HG03066 (cell line): ENCODE measurements around the gene OTP.

Experiments used
- ATAC-seq: cut with Tn5 transposase; IDR thresholded peaks from one replicate; pipeline ENCODE4 v1.9.1; 2021; ENCODE audit warnings: low read depth; ENCODE audit not compliant: unreplicated experiment

OTP gene

DNA sequence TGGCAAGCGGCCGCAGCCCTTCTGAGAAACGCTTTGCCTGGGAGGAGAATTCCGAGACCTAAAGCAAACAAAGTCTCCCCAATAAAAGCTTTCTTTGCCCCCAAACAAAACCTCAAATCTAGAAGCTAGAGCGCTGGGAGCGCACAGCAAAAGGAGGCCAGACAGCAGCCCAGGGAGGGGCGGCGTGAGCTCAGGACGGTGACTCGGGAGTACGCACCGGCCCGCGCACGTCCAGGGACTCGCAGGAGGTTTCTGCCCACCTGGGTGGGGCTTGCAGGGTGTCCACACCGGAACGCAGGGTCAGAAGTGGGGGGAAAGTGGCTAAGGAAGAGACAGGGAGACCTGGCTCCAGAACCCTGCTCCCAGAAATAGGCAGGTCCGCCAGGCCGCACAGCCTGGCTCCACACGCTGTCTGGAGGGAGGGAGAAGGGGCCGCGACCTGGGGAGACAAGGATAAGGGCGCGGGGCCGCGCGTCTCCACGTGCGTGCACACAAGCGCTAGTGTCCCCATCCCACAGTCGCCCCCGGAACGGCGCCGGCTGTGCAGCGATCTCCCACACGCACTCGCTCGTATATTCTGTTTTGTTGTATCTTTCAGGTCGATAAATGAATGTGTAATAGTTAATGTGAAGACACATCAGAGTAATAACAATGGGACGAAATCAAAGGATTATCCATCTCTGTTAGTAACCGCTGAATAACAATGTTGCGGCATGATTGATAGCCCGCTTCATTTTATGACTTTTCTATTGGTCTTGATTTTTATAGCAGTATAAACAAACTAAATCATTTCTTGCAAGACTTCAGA, 2.3 kb upstream of the OTP start:
- no peak for ATAC-seq

DNA sequence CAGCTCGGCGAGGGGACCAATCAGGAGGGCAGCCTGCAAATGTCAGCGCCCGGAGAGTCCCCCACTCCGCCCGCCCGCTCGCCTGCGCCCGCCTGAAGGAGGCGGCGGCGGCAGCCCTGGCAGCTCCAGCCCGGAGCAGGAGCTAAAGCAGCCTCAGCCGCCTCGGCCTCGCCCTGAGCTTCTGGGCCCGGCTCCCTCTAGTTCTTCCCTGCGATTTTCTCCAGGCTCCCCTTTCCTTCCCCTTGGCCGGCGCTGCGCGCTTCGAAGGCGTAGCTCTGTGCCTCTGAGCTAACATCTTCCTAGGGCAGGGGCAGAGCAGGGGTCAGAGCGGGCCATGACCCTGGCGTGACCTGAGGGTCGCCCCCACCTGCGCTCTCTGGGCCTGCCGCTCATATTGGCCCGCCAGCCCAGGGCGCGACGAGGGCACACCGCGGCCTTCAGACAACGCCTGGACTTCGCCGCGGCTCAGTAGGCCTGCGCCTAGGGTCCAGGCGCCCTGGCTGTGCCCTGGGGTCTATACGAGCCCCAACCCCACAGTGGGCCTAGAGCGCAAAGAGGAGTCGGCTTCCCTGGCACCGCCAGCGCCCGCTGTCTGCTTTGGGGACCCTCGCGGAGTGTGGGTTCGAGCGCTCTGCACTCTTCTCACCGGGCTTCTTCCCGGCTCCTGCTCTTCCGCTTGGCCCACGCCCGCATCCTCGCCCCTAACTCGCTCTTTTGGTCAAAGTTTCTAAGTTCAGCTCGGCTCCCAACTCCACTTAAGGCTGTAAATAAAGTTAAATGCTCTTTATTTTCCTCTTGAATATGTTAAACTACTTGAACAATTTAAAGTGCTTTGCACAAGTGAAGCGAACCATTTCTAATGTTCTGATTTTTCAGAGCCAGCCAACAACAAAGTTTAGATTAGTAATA, 504 bp upstream of the OTP start:
- ATAC-seq, result no peak

DNA sequence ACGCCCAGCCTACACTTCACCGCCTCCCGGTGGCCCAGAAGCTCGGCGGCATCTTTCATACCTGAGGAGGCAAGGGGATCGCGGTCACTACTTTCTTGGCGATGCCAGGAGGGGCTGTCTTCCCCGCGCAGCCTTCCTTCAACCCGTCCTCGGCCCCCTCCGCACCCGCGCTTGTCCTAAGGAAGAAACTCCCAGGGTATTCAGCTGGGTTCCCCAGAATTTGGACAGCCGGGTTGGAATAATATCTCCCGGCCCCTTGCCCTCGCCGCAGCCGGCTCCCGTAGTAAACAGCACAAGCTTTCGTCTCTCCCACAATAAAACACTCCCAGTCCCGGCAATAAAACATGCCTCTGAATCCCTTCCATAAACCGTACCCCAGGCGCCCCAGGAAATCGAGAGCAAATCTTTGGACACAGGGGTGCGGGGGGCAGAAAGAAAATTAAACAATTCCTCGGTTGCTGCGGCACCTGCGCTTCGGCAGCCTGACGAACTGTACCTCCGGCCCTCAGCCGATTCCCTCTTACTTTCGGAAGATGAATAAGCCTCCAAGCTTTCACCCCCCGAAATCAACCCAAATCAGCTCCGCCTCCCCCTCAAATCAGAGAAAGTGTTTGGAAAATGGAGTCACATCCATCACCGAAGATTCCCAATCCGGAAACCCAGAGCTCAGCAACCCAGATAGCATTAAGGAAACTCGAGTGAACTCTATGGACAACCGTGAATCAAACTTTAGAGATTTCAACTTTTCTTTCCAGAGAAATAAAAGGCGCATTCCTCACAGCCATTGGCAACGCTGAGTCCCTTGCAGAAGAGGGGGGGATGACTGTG, 1.1 kb downstream of the OTP start:
- no peak for ATAC-seq

DNA sequence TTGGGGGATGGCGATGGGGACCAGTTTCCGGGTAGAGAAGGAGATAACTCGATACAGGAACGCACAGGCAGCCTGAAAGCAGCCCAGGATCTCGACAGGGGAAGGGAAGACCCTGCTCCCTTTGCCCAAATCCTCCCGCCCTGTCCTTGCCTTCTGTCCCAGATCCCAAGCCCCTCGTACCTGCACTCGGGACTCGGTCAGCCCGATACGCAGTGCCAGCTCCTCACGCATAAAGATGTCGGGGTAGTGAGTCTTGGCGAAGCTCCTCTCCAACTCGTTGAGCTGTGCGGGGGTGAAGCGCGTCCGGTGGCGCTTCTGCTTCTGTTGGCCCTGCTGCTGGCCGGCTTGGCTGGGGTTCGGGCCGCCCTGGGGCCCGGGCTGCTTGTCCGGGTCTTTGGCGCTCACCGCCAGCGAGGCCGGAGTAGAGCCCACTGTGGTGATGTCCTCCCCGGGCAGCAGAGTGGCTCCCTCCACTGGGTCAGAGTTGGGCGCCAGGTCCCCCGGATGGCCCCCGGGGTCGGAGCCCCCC, 1.8 kb downstream of the OTP start:
- no peak for ATAC-seq

DNA sequence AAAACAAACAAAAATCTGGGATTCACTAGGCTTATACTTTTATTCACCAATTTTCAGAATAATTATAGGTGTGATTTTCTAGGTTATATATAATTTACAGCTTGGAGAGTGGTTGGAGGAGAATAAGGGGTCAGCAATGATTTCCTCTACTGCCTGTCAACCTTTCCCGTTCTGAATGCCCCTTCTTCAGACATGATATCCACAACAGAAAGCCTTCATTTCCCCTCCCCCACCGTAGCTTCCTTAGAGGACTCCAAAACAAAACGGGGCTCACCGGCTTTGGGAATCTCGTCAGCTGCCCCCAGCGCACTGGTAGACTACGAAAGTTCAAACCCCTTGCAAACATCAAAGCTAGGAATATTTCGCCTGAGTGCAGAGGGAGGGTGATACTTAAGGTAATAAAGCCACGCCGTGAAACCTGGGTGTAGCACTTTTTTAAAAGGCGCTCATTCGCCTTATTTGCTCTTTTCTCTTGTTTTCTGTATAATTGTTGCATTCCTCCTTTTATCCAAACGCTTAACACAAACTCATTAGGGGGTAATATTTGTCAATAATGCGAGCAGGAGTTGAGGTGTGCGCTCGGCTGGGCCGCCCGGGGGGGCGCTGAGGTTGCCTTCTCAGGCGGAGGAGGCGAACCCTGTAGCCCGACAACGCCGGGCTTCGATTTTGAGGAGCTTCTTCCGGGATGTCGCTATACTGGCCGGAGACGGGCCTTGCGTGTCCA, 2.4 kb downstream of the OTP start:
- ATAC-seq, result no peak

DNA sequence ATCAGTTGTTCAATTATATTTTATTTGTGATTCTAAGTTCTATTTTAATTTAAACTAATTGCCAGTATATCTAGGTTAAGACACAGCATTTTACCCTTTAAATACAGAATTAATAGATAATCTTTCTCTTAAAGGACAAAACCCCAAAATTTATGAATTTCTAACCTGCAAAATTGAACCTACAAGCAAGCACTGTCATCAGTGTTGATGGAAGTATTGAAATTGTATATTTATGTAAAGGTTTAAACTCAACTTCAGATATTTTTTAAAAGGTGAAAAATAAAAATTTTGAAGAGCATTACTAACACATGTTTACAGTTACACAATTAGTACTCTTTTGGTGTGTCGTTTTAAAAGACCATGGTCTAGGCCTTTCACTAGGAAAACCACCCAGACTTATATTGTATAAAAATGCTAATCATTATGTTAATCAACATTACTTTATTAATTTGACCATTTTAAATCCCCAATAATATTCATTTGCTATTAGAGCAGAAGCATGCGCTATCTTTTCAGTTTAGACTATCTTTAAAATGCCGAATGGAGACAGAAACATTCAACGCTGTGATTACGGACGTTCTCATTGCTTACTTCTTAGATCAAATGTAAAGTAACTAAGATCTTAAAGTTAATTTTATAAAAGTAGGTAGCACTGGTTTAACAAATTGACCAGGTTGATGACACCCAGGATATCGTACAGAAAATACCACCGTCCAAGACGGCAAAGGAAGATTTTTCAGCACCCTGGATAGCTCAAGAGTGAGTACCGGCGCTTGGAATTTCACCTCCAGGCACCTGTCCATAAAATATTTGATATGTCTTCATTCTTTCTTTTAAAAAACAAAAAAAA, 3.2 kb downstream of the OTP start:
- no peak for ATAC-seq

DNA sequence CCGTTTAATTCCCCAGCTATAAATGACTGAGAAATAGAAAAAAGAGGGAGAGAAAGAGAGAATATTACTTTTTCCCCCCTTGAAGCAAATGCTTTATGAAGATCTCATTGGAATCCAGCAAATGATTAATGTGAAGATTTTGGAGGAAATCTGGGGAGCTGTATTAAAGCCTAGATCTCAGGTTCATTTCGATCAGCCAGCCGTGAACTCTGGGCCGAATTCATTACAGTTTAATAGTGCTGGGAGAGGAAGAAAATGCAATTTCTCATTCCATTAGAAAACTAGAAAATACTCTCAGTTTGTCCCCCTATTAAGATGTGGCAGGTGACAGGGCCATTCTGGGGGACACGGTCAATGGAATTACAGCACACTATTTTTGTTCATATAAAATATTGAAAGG, 4.8 kb downstream of the OTP start:
- no peak for ATAC-seq

DNA sequence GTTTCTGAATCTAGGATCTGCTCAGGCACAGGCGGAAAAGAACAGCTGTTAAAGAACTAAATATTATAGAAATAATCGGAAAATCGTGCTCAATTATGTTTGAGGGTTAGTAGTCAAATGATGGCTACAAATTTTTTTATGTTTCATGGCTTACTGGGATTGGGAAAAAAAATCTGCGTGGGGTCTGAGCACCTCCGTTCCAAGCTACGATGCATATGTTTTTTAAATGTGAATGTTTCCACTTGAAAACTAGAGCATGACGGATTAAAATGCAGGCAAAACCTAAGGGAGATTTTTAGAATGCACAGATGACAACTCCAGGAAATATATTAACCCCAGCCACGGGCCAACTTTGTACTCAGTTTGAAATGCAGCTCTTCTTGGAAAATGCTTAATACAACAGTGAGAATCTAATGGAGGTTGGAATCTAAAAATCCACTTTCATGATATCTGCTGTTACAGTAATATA, 5.3 kb downstream of the OTP start:
- no peak for ATAC-seq

DNA sequence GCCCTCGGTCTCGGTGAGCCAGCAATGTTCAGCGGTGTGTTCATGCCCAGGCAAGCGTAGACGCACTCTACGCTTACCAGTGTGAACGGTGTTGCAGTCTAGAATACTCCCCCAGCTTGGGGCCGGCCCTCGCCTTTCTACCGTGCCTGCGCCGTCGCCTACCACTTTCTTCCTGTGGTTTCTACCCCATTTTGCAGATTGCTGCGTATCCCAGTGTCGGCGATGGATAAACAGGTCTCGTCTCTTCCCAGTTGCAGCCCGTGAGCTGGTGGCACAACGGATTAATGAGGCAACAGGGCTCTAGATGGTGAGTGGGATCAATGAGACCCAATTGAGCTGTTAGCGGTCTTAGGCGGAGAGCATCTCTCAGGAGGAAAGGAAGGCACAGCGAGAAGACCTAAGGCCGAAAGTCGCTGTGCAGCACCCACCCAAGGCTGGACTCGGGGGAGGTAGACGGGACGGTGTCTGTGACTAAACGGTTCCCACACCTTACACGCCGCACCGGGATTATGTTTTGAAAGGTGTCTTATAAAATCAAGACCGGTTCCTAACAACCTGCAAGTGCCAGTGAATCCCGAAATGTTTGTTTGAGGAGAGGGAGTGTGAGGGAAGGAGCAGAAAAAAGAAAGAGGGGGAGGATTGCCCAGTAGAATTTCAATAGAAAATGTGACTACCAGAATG, 5.8 kb downstream of the OTP start:
- ATAC-seq, result no peak

DNA sequence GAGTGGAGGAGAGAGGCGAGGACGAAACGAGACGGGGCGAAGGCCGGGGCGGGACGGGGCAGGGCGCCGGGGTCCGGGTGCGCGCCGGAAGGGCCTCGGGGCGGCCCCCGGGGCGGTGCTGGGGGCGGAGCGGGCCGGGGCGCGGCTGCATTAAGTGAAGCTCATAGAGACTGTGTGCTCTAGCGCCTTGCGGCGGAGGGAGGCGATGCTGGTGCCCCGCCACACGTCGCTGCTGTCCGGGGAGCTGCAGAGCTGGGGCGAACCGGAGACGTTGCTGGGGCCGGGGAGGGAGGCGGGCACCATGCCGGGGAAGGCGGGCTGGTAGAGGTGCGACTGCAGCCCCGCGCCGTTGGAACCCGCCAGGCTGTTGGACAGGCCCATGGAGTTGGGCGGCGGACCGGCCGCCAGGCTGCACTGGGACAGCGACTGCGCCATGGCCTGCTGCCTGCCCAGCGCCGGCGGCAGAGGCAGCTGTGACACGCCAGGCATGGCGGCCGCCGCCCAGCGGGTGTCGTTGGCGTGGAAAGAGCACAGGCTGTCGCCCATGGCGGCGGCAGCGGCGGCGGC, 8.3 kb downstream of the OTP start:
- ATAC-seq, result peak; percentile 90

DNA sequence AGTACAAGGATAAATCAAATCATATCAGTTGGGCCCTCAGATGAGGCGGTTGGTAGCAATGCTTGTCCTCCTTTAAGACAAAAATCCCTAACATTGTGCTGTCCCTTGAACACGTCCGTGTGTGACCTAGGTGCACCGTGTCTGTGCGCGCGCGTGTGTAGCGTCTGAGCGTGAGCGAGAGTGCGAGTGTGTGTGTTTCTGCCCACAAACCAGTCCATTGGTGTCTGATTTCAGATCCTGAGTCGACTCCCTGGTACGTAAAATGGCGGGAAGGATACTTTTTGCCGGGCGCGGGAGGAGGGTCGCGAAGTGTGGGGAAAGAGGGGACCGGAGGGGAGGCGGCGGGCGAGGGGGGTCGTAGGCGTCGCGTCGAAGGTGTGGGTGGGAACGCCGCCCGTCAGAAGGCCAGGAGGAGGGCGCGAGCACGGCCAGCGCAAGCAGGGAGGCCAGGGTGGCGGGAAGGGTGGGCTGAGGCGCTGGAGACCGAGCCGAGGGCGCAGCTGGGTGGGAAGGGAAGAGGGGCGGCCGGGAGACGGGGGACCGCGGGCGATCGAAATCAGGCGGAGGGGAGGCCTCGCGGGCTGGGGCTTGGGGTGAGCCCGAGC, 8.9 kb downstream of the OTP start:
- ATAC-seq, result no peak

DNA sequence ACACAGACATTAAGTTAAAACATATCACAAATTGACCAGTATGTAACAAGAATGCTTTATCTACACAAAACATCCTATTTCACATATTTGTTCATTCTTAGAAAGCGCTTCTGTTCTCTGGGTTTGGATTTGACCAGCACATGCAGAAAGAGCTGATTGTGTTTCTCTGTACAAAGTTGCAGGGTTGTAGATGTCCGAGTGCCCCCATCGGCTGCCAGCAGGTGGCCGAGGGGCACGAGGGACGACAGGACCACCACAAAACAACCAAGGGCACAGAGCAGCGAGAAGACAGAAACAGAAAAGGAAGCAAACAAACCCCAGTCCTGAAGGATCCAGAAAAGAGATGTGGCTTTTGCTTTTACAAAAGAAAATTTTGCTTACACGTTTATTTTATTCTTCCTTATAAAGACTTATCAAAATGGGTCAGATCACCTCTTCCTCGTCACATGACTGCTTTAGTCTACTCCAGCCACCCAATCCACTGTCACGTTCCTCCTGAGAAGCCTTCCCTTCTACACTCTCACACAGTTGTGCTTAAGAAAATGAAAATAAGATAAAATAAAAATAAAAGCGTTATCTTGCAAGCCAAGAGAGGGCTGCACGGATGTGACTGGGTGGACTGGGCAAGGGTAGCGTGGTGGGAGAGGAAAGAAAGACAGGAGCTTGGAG, 9.5 kb downstream of the OTP start:
- no peak for ATAC-seq

DNA sequence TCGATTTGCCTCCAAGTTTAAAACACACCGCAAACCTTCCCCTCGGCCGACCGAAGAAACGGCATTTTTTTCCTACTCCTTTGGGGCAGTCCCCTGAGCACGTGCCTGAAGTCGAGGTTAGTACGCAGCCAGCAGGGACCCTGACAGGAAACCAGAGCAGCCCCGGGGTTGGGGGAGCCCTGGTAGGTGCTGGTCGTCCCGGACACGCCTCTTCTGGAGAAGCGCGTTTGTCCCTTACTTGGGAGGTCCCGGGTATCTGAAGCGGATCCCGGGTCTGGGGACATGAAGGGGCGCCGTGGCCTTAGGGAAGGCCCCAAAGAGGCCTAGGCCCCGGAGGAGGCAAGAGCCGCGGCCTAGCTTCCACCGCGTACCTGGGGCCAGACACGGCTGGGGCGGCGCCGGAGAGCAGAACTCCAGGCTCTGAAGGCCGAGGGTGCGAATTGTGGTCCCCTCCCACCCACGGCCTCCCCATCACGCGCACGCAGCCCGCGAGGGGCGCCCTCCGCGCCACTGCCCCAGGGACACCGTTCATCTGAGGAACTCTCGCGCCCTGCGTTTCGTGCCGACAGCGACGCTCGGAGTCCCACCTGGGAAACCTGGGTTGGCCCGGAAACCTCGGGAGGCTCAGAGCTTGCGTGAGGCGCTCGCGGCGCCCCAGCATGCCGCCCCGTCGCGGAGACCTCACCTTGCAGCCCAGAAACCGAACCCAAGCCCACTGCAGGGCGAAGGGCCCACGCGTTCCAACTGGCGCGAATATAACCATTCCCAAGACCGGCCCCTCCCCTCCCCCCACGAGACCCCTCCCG, 10.4 kb downstream of the OTP start:
- ATAC-seq, result no peak

DNA sequence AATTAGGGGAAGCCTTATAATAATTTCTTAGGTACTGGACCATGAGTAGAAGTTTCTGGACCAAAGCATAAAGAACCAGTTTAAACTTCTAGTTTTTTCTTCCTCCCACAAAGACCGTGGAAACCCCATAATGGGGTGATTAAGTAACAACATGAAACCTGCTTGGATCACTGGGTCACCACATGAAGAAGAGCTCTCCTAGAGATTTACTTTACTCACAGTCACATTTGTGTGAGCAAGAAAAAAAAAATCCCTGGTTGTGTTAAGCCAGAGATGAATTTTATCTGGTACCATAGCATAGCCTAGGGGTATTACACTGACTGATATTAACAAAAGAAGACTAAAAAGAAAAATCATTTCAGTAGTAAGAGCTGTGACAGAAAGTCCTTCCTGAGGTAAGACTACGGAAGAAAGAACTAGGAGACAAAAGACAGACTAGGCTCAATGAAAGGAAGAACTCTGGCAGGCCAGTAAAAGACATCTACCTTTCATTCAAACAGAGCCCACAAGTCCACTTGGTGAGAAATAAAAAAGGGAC, 15.2 kb downstream of the OTP start:
- no peak for ATAC-seq

DNA sequence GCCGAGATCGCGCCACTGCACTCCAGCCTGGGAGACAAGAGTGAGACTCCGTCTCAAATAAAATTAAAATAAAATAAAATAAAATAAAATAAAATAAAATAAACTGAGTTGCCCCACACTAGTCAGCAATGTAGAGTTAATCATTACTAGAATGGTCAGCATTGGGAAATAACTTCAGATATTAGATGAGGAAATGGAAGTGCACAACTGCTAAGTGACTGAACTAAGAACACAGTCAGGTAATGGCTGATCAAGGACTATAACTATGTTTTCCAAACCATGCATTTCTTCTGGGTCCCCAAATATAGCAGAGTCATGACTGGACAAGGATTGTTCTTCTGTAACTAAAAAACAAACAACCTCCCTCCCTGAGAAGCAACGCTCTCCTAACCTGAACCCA, 17.1 kb downstream of the OTP start:
- no peak for ATAC-seq

DNA sequence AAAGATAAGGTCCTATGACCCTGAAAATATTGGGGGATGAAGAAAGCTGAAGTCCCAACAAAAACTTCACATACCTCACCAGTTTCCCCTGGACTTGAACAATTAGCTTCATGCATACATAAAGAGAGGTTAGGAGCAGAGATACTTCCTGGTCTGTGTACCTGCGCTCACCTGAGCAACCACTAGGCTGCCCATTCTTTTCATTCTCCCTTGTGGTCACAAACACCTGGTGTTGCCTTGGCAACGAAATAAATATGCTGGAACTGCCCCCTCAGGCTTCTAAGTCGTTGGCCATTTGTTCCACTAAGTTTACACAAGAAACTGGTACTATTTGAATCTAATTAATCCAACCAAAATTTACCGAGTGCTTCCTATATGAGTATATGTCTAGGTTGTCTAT, 18.1 kb downstream of the OTP start:
- ATAC-seq, result no peak
